Memory B cell (primary cell): ENCODE data around the gene KCNK17.
A peak's percentile ranks its signal among the peaks of the same experiment; 100 is the strongest.

Experiments used
- ATAC-seq: fragments of 150-1000 bp; cut with Tn5 transposase; 2 replicates; pipeline ENCODE4 v1.10.0; 2021; ENCODE audit warnings: low read depth, mild to moderate bottlenecking, moderate library complexity
- DNase-seq, 2 donors: peaks; one replicate each; pipeline ENCODE4 v3.0.0; 2022; ENCODE audit warnings: low spot score in 2 of 2
- H3K27ac Mint-ChIP-seq: one replicate; pipeline ENCODE4 v1.8.0; 2022; ENCODE audit warnings: mild to moderate bottlenecking, moderate library complexity, mixed read lengths
- H3K27me3 Mint-ChIP-seq: one replicate; pipeline ENCODE4 v1.8.0; 2022; ENCODE audit warnings: mixed read lengths
- H3K36me3 Mint-ChIP-seq: one replicate; pipeline ENCODE4 v1.8.0; 2022; ENCODE audit warnings: mild to moderate bottlenecking, mixed read lengths
- H3K4me1 Mint-ChIP-seq: one replicate; pipeline ENCODE4 v1.8.0; 2022; ENCODE audit warnings: mixed read lengths
- H3K4me3 Mint-ChIP-seq: one replicate; pipeline ENCODE4 v1.8.0; 2022; ENCODE audit warnings: mild to moderate bottlenecking, moderate library complexity, mixed read lengths
- H3K9me3 Mint-ChIP-seq: one replicate; pipeline ENCODE4 v1.8.0; 2022; ENCODE audit warnings: mixed read lengths

KCNK17 gene

DNA sequence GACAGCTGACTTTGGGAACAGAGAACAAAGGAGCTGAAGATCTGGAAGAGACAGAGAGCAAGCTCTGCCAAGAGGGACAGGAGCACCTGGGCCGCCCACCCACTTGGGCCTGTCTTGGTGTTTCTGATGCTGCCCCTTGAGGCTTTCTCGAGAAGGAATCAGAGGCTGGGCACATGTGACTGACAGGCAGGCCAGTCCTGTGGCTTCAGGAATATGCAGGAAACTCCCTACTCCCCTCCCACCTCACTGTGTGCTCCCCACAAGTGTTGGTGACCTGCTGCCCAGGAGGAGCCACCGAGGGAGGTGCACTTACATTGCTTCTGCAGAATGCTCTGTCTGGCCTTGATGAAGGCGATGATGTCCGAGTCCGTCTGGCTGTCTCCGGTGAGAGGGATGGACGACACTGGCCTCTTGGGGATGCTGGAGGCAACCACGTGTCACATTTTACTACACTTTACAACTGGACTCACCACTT, 29.2 kb upstream of the KCNK17 start:
- Mint-ChIP-seq H3K9me3 (peaks cover 2% of the 10 kb centered on the region), H3K4me1 (peaks cover 15% of the 10 kb centered on the region), H3K27me3 (peaks cover 3% of the 10 kb centered on the region), H3K4me3 (peak overlapping the region; percentile 18), H3K27ac (peak overlapping the region; percentile 72), H3K36me3 (peaks cover 4% of the 10 kb centered on the region)
- ATAC-seq: no peak
- DNase-seq: no peak

DNA sequence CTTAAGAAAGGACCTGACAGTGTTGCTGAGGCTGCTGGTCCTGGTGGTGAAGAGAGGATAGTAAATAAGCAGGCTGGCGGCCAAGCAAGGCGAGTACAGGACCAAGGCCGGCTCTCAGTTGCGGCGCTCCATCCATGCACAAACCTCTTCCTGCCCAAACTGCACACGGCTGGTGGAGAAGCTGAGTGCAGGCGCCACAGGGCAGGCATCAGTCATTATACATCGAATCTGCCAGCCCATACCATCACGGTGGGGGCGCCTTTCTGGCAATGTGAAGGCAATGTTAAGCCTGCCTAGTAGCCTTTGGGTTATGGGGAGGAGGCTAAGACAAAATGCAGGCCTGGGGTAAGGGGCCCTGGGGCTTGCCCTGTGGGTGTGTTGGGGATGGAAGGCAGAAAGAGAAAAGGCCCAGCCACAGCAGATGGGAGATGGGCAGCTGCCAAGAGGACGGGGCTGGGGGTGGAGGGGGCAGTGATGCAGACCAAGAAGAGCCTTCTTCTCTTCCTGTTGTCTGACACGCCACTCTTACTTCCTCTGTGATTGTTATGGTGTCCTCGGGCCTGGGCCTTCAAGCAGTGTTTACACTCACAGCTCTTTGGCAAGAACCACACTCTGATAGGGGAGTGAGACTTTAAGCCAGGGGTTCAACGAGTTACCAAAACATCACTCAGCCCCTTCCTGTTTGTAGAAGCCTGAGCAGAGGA, 28.6 kb upstream of the KCNK17 start:
- ATAC-seq (peak; percentile 63), DNase-seq (no peak)
- peaks cover 15% of the 10 kb centered on the region for H3K4me1 Mint-ChIP-seq
- peak overlapping the region; percentile 72 for H3K27ac Mint-ChIP-seq
- H3K9me3 Mint-ChIP-seq: peaks cover 2% of the 10 kb centered on the region
- peak overlapping the region; percentile 18 for H3K4me3 Mint-ChIP-seq
- H3K36me3 Mint-ChIP-seq: peaks cover 4% of the 10 kb centered on the region
- H3K27me3 Mint-ChIP-seq: peaks cover 7% of the 10 kb centered on the region

- Mint-ChIP-seq H3K9me3 (peaks cover 2% of the 10 kb centered on the region), H3K4me3 (no peak overlapping the region), H3K27me3 (peaks cover 9% of the 10 kb centered on the region), H3K36me3 (peaks cover 4% of the 10 kb centered on the region), H3K4me1 (peaks cover 16% of the 10 kb centered on the region), H3K27ac (no peak overlapping the region)
- ATAC-seq: no peak
- no peak for DNase-seq
Measured at GRCh38 chr6:39341937-39342336, 27.7 kb upstream of the KCNK17 start.

- peaks cover 2% of the 10 kb centered on the region for H3K9me3 Mint-ChIP-seq
Measured at GRCh38 chr6:39341352-39341751, 27.1 kb upstream of the KCNK17 start.

DNA sequence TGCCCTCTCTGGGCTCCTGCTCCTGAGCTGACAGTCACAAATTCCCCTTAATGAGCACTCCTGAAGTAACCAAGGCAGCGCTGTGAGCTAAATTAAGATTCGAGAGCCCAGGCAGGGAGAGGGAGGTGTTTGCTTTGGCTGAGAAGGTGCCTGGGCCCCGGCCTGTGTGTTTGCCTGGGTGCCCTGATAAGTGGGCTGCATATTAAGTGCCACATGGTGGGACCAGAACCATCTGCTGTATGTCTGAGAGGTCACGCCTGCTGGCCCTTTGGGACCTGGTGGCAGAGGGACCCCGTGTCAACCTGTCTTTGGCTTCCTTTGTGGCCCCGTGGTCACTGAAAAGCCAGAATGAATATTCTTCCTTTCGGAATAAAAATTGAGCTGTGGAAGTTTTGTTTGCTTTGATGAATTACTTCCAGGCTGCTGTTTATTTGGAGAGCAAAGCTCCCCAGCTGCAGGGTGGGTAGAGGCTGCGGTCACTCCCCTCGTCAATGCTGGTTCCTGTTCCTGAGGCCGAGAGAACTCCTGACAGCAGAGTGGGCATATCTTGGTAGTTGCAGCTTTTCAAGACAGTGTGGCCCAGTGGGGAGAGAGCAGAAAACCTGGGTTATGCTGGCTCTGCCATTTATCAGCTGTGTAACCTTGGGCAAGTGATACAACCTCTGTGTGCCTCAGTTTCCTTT, 25.8 kb upstream of the KCNK17 start:
- H3K36me3 Mint-ChIP-seq: peaks cover 4% of the 10 kb centered on the region
- H3K4me1 Mint-ChIP-seq: peaks cover 26% of the 10 kb centered on the region
- no peak overlapping the region for H3K27ac Mint-ChIP-seq
- H3K27me3 Mint-ChIP-seq: peaks cover 11% of the 10 kb centered on the region
- DNase-seq: no peak
- ATAC-seq: no peak
- peaks cover 2% of the 10 kb centered on the region for H3K9me3 Mint-ChIP-seq
- H3K4me3 Mint-ChIP-seq: no peak overlapping the region

More at GRCh38 chr6:39341352-39341751, 27.1 kb upstream of the KCNK17 start:
- no peak overlapping the region for H3K27ac Mint-ChIP-seq
- no peak for DNase-seq
- H3K36me3 Mint-ChIP-seq: peaks cover 4% of the 10 kb centered on the region
- peaks cover 9% of the 10 kb centered on the region for H3K27me3 Mint-ChIP-seq
- no peak overlapping the region for H3K4me3 Mint-ChIP-seq
- peaks cover 20% of the 10 kb centered on the region for H3K4me1 Mint-ChIP-seq
- ATAC-seq: no peak

DNA sequence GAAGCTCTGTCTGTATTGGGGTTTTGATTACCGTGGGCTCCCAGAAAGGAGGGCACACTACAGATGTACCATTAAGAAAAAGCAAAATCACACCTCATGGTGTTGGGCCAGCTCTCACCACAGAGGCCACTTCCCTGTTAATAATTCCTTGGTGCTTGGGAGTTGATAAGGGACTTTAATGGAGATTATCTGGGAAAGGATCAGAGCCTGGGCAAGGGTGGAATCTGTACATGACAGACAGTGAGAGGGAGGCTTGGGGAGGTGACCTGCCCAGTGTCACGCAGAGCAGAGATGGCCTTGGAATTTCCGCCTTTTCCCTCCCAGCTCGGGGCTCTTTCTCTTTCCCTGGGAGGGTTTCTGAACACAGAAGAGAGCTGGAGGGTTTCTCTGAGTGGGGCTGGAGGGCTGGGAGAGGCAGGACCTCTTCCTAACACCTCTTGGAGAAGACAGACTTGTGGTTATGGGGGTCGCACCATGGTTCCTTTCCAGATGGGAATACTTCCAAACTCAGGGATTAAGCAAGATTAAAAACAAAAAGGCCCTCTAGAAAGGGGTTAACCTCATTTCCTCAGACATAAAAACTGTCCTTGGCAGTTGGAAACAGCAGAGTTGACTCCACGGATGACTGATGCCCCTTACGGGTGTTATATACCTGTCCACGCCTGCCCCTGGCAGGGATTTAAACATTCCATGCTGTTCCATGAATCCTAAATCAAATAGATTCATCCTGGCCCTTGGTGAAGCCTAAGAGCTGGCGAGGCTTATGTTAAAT, 25.1 kb upstream of the KCNK17 start:
- H3K4me3 Mint-ChIP-seq: no peak overlapping the region
- no peak overlapping the region for H3K27ac Mint-ChIP-seq
- H3K27me3 Mint-ChIP-seq: peaks cover 11% of the 10 kb centered on the region
- ATAC-seq (no peak), DNase-seq (no peak)
- H3K4me1 Mint-ChIP-seq: peaks cover 24% of the 10 kb centered on the region
- H3K9me3 Mint-ChIP-seq: no peaks in the 10 kb centered on the region
- H3K36me3 Mint-ChIP-seq: peaks cover 2% of the 10 kb centered on the region

DNA sequence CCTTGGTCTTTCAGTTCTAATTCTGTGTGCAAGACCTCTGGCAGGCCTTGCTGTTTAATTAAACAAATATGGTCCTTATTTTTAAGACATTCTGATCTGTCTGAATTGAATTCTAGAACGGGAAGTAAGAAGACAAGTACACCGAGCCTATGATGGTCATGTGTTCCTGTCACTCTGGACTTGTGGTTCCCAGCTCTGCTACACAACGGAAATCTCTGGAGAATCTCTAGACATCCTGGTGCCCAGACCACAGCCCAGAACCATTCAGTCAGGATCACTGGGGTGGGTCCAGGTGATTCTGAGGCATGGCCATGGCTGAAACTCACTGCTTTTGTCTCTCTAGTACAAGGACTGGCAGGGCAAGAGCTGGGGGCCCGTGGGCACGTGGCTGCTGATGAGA, 24.2 kb upstream of the KCNK17 start:
- no peak overlapping the region for H3K4me3 Mint-ChIP-seq
- DNase-seq: no peak
- no peak overlapping the region for H3K27ac Mint-ChIP-seq
- no peaks in the 10 kb centered on the region for H3K9me3 Mint-ChIP-seq
- H3K27me3 Mint-ChIP-seq: peaks cover 11% of the 10 kb centered on the region
- H3K4me1 Mint-ChIP-seq: peaks cover 17% of the 10 kb centered on the region
- H3K36me3 Mint-ChIP-seq: no peaks in the 10 kb centered on the region
- no peak for ATAC-seq

DNA sequence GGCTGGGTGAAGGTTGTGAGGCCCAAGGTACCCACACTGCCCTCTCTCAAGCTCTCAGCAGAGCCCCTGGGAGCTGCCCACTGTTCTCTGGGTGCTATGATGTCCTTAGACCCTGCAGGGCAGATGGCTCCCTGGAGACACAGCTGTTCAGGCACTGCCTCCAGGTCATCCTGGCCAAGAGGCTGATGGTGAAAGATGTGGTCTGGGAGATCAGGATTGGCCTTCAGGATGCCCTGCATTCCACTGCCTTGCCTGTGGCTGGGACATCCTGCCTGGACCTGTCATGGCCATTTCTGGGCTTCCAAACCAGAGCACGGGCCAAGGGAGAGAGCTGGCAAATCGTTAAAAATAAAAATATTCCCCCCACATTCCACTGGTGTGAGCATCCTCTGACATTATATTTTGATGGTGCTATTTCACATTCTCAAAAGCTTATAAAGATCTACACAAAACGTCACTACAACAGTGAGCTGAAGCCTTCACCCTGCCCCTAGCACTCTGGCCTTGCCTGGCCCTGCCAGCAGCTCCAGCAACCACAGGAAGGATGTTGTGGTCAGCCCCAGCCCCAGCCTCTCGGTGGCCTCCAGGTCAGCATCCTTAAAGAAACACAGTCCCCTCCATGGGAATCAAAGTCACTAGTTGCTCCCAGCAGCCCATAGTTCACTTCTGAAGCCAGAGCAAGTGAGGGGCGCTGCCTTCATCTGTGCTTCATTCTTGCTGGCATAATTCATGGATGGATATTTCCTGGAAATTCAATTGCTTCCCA, 21.7 kb upstream of the KCNK17 start:
- no peak for DNase-seq
- H3K36me3 Mint-ChIP-seq: no peaks in the 10 kb centered on the region
- H3K27ac Mint-ChIP-seq: no peak overlapping the region
- peaks cover 16% of the 10 kb centered on the region for H3K27me3 Mint-ChIP-seq
- ATAC-seq: no peak
- no peaks in the 10 kb centered on the region for H3K9me3 Mint-ChIP-seq
- H3K4me3 Mint-ChIP-seq: no peak overlapping the region
- peaks cover 11% of the 10 kb centered on the region for H3K4me1 Mint-ChIP-seq

- H3K4me3 Mint-ChIP-seq: no peak overlapping the region
- peaks cover 15% of the 10 kb centered on the region for H3K27me3 Mint-ChIP-seq
- DNase-seq: no peak
- H3K27ac Mint-ChIP-seq: no peak overlapping the region
- H3K4me1 Mint-ChIP-seq: peaks cover 14% of the 10 kb centered on the region
- no peak for ATAC-seq
- H3K9me3 Mint-ChIP-seq: no peaks in the 10 kb centered on the region
- H3K36me3 Mint-ChIP-seq: no peaks in the 10 kb centered on the region
Measured at GRCh38 chr6:39333644-39334438, 19.6 kb upstream of the KCNK17 start.

DNA sequence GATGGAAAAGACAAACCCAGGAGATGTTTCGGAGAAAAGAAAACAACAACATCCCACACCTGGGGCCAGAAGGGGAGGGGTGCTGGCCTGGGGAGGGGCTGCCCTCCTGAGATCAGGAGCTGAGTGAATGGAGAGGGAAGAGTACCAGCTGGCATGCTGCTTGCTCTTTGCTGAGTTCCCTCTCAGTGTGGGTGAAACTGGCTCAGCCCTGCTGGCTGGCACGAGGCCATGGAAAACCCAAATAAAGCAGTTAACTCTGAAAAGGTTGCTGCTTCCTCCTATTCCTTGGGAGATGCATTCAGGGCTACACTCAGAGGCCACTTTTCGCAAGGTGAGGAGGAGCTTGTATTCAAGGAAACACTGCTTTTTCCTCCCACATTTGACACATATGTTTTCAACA, 16.3 kb upstream of the KCNK17 start:
- no peaks in the 10 kb centered on the region for H3K9me3 Mint-ChIP-seq
- no peak for DNase-seq
- H3K27ac Mint-ChIP-seq: no peak overlapping the region
- H3K4me1 Mint-ChIP-seq: peaks cover 4% of the 10 kb centered on the region
- H3K27me3 Mint-ChIP-seq: peaks cover 16% of the 10 kb centered on the region
- H3K36me3 Mint-ChIP-seq: no peaks in the 10 kb centered on the region
- H3K4me3 Mint-ChIP-seq: no peak overlapping the region
- ATAC-seq: no peak

- H3K4me3 Mint-ChIP-seq: no peak overlapping the region
- peaks cover 20% of the 10 kb centered on the region for H3K27me3 Mint-ChIP-seq
- DNase-seq: no peak
Measured at GRCh38 chr6:39330057-39330456, 15.8 kb upstream of the KCNK17 start.

GRCh38 chr6:39328066-39328465, 13.8 kb upstream of the KCNK17 start:
- DNase-seq (no peak), ATAC-seq (no peak)
- no peaks in the 10 kb centered on the region for H3K9me3 Mint-ChIP-seq
- no peaks in the 10 kb centered on the region for H3K36me3 Mint-ChIP-seq
- no peak overlapping the region for H3K27ac Mint-ChIP-seq
- H3K4me3 Mint-ChIP-seq: no peak overlapping the region
- peaks cover 22% of the 10 kb centered on the region for H3K27me3 Mint-ChIP-seq
- H3K4me1 Mint-ChIP-seq: peaks cover 4% of the 10 kb centered on the region

More at GRCh38 chr6:39330057-39330456, 15.8 kb upstream of the KCNK17 start:
- ATAC-seq: peak; percentile 62
- H3K36me3 Mint-ChIP-seq: no peaks in the 10 kb centered on the region
- no peak overlapping the region for H3K27ac Mint-ChIP-seq
- H3K4me1 Mint-ChIP-seq: peaks cover 4% of the 10 kb centered on the region
- H3K9me3 Mint-ChIP-seq: no peaks in the 10 kb centered on the region

DNA sequence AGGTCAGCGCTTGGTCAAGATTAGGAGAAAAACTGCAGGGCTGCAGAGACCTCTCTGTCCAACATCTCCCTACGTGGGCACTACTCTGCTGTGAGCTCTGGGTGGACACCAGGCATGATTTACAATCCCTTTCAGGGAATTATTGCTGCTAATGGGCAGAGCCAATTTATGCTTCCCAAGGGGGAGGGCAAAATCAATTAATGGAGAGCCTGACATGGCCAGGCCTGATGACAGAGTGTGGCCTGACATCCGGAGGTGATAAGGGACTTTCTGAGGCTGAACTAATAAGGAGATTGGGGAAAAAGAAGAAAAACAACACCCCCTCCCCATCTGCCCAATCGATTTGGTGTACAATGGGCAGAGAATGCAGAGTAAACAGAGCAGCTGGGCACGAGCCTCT, 13.3 kb upstream of the KCNK17 start:
- ATAC-seq (no peak), DNase-seq (no peak)
- Mint-ChIP-seq H3K36me3 (no peaks in the 10 kb centered on the region), H3K9me3 (no peaks in the 10 kb centered on the region), H3K27ac (no peak overlapping the region), H3K27me3 (peaks cover 18% of the 10 kb centered on the region), H3K4me1 (peaks cover 4% of the 10 kb centered on the region), H3K4me3 (no peak overlapping the region)
